Stimulated activated CD8-positive, alpha-beta memory T cell treated with anti-CD3 and anti-CD28 coated beads, Interleukin-4, amount 100 ng/mL, for 48 hours (primary cell): Measurements from ENCODE around the gene IL2RA.
"Not testable (repeated sequence)": the region's sequence is repeated elsewhere in the genome, so short reads cannot be mapped to it uniquely, and the experiment has no call there.

ENCODE experiments used
- DNase-seq: peaks from one replicate; pipeline ENCODE4 v3.0.0-alpha.2; 2020

IL2RA gene

GRCh38 chr10:6082496-6083395 lies 20.6 kb upstream of the IL2RA start:
- DNase-seq, result no peak

DNA sequence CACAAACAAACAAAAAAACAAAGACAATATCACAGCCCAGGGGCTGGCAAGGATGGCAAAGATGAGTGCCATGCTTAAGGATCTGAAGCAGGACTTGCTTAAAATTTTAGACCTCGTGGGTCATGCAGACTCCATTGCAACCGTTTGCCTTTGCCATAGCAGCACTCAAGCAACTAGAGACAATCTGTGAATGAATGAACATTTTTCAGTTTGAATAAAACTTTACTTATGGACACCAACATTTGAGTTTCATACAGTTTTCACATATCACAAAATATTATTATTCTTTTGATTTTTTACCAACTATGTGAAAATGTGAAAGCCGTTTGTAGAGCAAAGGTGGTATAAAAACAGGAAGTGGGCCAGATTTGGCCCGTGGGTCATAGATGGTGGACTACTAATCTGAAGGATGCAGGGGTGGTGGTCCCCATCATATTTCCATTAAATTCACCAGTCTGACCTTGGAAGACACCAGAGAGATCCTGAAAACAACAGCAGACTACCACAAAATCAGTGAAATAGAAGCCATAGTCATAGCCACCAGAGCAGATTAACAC lies 18.3 kb upstream of the IL2RA start:
- DNase-seq, result no peak

DNA sequence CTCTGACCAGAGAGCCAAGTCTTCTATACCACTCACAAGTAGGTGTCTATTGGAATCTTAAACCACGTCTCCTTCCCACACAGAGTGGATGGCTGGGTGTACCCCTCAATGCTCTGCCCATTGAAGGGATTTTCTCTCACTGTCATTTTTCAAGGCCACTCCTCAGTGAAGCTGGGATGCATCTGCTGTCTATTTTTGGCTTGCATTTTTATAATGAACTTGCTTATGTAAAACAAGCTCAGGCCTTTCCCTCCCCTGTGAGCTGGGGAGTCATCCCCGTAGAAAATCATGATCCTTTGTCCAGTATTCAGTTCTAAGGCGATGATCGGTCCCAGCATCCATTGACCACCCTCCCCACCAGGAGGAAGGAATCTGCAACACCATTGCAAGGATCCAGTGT lies 16.9 kb upstream of the IL2RA start:
- DNase-seq, result no peak

DNA sequence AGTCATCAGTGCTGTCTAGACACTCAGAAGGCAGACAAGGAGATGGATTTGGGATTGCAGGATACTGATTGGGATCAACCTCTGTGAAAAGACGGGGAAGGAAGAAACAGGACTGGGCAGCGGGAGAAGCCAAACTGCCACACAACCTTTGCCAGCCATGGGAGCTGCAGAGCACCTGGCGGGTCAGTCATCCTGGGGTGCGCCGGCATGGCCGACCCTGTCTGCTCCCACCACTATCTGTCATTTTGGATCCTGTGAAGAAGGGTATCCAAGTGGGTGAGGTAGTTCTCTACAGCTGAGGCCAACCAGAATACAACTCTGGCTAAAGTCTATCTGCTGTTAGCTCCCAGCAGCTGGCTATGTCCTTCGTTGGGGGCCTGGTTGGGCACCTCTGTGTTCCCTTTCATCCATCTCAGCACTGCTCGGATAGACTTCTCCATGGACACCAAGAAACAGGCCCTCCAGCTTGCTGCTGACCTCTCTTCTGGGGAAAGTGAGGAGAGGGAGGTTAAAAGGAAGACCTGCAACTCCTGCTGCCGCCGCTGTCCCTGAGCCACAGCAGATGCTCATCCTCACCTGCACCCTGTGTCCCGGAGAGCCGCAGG lies 15.0 kb upstream of the IL2RA start:
- DNase-seq, result no peak

- no peak for DNase-seq
Observed at GRCh38 chr10:6074489-6075301, 12.5 kb upstream of the IL2RA start.

- peak; percentile 57 for DNase-seq
Observed at GRCh38 chr10:6072215-6072934, 10.2 kb upstream of the IL2RA start.

DNA sequence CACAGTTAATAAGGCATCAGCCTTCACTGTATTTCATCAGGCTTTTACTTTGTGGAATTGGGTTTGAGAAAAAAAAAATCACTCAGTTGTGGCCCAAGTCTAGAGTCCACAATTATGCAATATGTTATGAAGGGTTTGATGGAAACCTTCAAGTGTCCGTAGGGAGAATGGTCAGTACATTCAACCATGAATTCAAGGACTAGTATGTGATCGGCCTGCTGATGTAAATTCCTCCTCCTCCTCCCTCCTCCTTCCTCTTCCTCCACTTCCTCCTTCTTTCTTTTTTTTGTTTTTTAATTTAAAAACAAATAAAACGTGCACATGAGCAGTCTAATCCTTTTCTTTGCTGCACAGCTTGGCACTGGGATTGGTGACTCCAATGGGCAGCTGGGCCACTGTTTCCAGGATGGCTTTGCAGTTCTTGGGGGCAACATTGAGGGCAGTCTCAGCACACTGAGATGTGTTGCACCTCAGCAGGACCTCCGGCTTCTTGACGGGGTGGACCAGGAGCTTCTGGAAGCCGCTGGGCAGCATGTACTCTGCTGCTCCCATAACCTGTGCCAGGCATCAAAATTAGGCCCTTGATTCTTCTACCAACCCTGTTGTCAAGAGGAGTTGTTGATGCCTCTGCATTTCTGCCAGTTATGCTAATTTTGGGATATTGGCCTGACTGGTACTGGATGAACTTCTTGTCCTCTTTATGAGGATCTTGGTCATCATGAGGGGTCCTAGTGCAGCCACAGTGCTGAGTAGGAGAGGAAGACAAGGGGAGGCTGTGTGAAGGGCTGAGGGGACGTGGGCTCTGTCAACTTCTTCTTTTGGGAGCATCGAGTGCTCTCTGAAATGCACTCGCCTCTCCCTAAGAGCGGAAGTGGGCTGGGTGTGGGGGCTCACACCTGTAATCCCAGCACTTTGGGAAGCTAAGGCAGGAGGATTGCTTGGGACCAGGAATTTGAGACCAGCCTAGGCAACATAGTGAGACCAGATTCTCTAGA lies 9.3 kb upstream of the IL2RA start:
- DNase-seq, result peak; percentile 29

- peak; percentile 85 for DNase-seq
Observed at GRCh38 chr10:6070660-6071059, 8.5 kb upstream of the IL2RA start.

DNA sequence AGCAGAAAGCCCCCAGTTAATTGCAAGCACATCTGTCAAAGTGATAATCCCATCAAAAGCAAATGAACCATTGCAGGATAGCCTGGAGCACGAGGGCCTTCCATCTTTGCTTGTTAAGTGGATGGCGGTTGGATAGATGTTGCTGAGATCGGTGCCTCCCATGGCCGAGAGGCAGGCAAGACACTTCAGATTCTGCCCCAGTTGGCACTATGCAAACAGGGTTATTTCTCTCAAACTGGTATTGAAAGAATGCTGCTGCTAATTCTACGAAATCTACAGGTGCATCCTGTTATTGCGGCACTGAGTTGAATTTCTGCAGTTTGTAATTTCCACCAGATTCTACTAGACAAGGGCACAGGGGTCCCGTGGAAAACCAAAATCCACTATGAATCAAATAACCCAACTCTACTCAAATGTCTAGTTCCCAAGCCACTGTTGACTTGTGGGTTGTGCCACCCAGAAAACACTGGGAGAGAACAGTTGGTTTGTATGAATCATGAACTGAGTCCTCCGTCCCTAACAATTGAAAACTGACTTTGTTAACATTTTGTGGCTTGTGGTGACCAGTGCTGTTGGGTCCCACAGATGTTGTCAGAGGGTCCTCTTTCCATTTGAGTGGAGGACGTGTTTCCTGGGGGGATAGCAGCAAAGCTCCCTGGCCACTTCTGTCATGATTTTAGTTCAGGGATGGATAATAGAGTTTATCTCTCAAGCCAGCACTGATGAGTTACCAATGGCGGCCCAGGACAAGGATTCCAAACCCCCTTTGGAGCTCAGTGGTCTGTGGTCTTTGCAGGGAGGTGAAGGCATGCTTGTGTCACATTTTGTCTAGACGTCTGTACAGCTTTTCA lies 7.1 kb upstream of the IL2RA start:
- peak; percentile 66 for DNase-seq

- peak; percentile 58 for DNase-seq
Observed at GRCh38 chr10:6068422-6068821, 6.3 kb upstream of the IL2RA start.

- peak; percentile 25 for DNase-seq
Observed at GRCh38 chr10:6068006-6068405, 5.8 kb upstream of the IL2RA start.

- DNase-seq, result peak; percentile 24
Observed at GRCh38 chr10:6067457-6067856, 5.3 kb upstream of the IL2RA start.

- peak; percentile 25 for DNase-seq
Observed at GRCh38 chr10:6065835-6066234, 3.7 kb upstream of the IL2RA start.

DNA sequence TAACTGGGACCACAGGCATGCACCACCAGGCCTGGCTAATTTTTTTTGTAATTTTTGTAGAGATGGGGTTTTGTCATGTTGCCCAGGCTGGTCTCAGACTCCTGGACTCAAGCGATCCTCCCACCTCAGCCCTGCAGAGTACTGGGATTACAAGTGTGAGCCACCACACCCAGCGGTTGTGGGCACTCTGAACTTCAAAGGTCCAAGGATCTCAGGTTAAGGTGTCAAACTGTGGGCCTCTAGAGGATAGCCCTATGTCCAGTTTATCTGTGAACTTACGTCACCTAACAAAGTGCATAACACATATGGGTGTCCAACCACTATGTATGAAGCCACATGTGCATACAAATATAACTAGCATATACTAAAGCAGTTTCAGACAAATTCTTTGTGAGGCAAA lies 3.2 kb upstream of the IL2RA start:
- DNase-seq, result peak; percentile 54

GRCh38 chr10:6064726-6065125 lies 2.6 kb upstream of the IL2RA start:
- not testable (repeated sequence) for DNase-seq

- peak; percentile 23 for DNase-seq
Observed at GRCh38 chr10:6064119-6064518, 2.0 kb upstream of the IL2RA start.

GRCh38 chr10:6061056-6061455 lies 1.1 kb downstream of the IL2RA start:
- peak; percentile 50 for DNase-seq

GRCh38 chr10:6059506-6059905 lies 2.7 kb downstream of the IL2RA start:
- peak; percentile 39 for DNase-seq

DNA sequence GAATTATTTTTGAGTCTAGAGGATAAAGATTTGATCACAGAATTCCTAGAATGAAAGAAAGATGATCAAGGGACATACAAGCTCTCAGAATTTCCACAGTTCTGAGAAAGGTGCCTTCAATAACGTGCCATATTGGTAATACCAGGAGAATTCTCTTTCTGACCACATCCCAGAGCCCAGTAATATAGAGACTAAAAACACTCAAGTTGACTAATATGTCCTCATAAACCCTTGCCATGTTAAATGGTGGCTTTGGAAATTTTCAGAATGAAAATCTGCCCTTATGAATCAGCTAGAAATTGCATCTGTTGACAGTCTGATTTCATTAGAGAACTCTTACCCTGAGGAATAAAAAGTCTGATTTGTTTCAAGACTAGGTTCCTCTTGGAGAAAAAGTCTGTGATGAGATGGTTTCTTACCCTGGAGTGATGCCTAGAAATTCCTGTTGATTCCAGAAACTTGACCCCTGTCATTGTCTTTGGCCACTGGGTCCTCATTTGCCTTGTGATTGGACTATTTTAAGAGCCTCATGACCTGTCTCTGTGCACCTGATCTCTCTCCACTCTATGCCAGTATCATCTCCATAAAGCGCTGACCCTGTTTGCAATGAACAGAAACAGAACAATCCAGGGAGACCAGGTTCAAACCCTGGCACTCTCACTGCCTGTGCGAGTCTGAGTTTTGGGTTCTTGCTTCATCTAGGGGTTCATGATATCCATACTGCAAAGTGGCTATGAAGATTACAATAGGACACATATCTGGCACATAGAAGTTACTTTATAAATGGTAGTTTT lies 3.3 kb downstream of the IL2RA start:
- peak; percentile 51 for DNase-seq
